Right lobe of liver (tissue), 4 donors: ENCODE data around the gene CTAG2.

Experiments used
- CTCF ChIP-seq, 4 donors: fragments of 200-600 bp in 3 of 4; fragments of 450-650 bp in 1 of 4; IDR thresholded peaks; one replicate each; pipeline versions ENCODE4 v1.5.1 to v1.8.0; 2016 to 2022; ENCODE audit warnings: antibody characterized with exemption in 4 of 4, mild to moderate bottlenecking in 2 of 4
- POLR2A ChIP-seq: fragments of 450-650 bp; IDR thresholded peaks from one replicate; pipeline ENCODE4 v1.6.1; 2017; ENCODE audit warnings: antibody characterized with exemption, mild to moderate bottlenecking
- donor health status: DM: no; HTN: no; CAD: no.
- donor health status: DM: no; HTN: no; CAD: no.
- donor health status: DM: no; HTN: yes; CAD: no.

- TF ChIP-seq POLR2A: no peak
- TF ChIP-seq CTCF (IDR thresholded peaks at IDR 0.05): no peak
These were observed 993 bp upstream of the CTAG2 start for GRCh38 chrX:154654372-154654771.
